C4-2B (cell line): ENCODE measurements around the gene LKAAEAR1.

ENCODE experiments used
- ZFX ChIP-seq: fragments of 450-650 bp; IDR thresholded peaks from 2 replicates; pipeline ENCODE4 v1.6.1; 2017
- TF ChIP-seq, protein P1 (sequence below): fragments of 450-650 bp; conservative IDR thresholded peaks from 2 replicates; pipeline ENCODE4 v1.5.1; 2017; ENCODE audit warnings: mild to moderate bottlenecking

DNA sequence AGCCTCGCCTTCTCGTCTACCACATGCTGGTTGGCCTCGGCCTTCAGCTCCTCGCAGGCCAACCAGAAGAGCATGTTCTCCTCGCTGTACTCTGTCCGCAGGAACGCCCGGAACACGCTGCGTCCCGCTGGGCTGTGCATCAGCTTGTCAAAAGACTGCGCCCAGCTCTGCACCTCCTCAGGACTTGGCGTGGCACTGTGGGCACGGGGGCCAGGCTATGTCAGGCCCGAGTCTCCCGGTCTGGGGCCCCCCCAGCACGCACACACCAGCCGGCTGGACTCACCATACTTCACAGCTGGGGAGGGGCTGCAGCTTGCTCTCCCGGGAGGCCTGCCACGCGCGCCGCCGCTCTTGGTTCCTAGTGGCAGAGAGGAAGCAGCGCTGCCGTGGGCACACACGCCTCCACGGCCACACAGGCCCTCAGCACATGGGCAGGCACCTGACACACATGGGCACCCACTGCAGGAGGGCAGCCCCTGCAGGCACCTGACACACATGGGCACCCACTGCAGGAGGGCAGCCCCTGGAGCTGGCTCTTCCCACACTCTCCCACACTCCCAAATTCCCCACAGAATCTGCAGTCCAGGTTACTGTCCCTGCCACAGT lies 9.9 kb downstream of the LKAAEAR1 start:
- TF ChIP-seq, protein P1, sequence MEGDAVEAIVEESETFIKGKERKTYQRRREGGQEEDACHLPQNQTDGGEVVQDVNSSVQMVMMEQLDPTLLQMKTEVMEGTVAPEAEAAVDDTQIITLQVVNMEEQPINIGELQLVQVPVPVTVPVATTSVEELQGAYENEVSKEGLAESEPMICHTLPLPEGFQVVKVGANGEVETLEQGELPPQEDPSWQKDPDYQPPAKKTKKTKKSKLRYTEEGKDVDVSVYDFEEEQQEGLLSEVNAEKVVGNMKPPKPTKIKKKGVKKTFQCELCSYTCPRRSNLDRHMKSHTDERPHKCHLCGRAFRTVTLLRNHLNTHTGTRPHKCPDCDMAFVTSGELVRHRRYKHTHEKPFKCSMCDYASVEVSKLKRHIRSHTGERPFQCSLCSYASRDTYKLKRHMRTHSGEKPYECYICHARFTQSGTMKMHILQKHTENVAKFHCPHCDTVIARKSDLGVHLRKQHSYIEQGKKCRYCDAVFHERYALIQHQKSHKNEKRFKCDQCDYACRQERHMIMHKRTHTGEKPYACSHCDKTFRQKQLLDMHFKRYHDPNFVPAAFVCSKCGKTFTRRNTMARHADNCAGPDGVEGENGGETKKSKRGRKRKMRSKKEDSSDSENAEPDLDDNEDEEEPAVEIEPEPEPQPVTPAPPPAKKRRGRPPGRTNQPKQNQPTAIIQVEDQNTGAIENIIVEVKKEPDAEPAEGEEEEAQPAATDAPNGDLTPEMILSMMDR = no peak
- no peak for TF ChIP-seq ZFX
